Measurements from ENCODE around the gene ANKZF1.

DNA sequence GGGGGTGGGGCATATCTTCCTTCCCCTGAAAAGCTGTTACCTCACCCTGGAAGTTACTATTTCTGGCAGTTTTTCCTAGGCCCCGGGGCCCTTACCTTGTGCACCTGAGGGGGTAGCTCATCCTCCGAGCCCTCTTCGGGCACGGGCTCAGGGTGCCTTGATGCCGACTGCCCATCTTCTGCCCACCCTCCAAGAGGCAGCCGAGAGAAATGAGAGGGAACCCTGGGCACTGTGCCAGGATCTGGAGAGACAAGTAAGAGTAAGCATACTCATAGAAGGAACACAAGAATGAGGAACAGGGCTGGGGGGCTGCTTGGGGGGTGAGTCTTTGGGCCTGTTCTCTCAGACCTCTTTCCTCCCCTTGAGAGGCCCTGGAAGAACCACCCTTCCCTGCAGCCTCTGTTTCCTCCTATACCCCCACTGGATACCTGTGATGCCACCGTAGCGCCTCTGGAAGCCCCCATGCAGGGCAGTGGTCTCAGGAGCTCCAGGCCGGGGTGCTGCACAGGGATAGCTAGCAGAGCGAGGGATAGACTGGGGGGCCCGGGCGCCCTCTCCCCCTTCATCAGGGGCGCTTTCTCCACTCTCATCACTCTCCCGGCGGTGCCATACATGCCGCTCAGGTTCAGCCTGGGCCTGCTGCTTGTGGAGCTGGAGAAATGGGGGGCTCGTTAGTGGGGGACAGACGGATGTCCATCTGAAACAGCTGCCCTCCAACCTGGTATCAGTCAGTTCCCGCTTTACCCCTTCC is 8.8 kb upstream of the ANKZF1 start:
- TF ChIP-seq CTCF (IDR thresholded peaks at IDR 0.05 in 4 of 5, conservative IDR thresholded peaks at IDR 0.05 in 1 of 5) (no peak), POLR2A (IDR thresholded peaks at IDR 0.05) (no peak)
